ENCODE data around the gene KIFC3.

KIFC3 gene

DNA sequence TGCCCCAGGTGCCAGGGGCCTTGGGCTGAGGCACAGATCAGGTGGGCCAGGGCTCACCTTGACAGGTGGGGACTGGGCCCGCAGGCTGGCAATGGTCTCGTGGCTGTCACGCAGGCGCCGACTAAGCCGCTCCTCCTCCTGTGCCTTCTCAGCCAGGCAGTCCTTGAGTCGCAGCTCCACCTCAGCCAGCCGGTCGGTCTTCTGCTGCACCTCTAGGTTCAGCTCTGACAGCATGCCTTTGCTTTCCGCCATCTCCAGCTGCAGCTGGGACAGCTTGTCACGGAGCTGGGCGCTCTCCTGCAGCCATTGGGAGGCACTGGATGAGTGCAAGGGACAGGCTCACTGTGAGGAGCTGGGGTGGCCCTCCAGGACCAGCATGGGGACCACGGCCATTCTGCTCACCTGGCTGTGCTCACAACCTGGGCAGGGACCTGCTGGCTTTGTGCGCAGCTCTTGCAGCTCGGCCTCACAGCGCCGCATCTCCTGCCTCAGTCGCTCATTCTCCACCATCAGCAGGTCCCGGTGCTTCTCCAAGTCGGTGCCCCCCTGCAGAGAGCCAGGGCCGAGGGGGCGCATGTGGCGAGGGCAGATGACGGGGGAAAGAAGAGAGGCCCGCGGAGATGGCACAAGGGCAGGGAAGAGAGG is 31.0 kb downstream of the KIFC3 start:
- TF ChIP-seq, protein P1, sequence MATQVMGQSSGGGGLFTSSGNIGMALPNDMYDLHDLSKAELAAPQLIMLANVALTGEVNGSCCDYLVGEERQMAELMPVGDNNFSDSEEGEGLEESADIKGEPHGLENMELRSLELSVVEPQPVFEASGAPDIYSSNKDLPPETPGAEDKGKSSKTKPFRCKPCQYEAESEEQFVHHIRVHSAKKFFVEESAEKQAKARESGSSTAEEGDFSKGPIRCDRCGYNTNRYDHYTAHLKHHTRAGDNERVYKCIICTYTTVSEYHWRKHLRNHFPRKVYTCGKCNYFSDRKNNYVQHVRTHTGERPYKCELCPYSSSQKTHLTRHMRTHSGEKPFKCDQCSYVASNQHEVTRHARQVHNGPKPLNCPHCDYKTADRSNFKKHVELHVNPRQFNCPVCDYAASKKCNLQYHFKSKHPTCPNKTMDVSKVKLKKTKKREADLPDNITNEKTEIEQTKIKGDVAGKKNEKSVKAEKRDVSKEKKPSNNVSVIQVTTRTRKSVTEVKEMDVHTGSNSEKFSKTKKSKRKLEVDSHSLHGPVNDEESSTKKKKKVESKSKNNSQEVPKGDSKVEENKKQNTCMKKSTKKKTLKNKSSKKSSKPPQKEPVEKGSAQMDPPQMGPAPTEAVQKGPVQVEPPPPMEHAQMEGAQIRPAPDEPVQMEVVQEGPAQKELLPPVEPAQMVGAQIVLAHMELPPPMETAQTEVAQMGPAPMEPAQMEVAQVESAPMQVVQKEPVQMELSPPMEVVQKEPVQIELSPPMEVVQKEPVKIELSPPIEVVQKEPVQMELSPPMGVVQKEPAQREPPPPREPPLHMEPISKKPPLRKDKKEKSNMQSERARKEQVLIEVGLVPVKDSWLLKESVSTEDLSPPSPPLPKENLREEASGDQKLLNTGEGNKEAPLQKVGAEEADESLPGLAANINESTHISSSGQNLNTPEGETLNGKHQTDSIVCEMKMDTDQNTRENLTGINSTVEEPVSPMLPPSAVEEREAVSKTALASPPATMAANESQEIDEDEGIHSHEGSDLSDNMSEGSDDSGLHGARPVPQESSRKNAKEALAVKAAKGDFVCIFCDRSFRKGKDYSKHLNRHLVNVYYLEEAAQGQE (IDR thresholded peaks at IDR 0.05; ENCODE audit: insufficient read depth in 1 of 2, low read depth in 2 of 2, low read length in 2 of 2) = no peak
- TF ChIP-seq SIN3A (IDR thresholded peaks at IDR 0.05; ENCODE audit: borderline replicate concordance, insufficient read depth, low read length) (no peak), FOXP2 (optimal IDR thresholded peaks at IDR 0.05; ENCODE audit: borderline replicate concordance, extremely low read depth, extremely low read length, insufficient read depth) (no peak), POLR2AphosphoS5 (IDR thresholded peaks at IDR 0.05; ENCODE audit: low read depth, low read length) (no peak), TAF1 (IDR thresholded peaks at IDR 0.05; ENCODE audit: borderline replicate concordance, insufficient read depth, low read length) (no peak)

DNA sequence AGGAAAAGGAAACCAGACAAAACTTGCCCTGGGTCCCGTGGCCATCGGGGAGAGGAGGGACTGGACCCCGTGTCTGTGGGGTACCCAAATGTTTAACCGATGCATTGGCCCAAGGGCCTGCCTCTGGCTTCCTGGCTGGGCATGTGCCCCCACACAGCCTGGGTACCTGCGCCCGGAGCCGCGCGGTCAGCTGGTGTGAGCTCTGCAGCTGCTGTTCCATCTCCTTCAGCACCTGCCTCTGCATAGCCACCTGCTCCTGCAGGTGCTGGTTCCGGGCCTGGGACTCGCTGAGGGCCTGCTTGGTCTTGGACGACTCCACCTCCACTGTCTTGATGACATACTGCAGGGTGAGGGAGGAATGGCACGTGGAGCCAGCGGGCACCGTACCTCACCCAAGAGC is 31.9 kb downstream of the KIFC3 start:
- TF ChIP-seq, protein P1 (IDR thresholded peaks at IDR 0.05; ENCODE audit: insufficient read depth in 1 of 2, low read depth in 2 of 2, low read length in 2 of 2) = no peak
- TF ChIP-seq FOXP2 (optimal IDR thresholded peaks at IDR 0.05; ENCODE audit: borderline replicate concordance, extremely low read depth, extremely low read length, insufficient read depth) (no peak), TAF1 (IDR thresholded peaks at IDR 0.05; ENCODE audit: borderline replicate concordance, insufficient read depth, low read length) (no peak)

DNA sequence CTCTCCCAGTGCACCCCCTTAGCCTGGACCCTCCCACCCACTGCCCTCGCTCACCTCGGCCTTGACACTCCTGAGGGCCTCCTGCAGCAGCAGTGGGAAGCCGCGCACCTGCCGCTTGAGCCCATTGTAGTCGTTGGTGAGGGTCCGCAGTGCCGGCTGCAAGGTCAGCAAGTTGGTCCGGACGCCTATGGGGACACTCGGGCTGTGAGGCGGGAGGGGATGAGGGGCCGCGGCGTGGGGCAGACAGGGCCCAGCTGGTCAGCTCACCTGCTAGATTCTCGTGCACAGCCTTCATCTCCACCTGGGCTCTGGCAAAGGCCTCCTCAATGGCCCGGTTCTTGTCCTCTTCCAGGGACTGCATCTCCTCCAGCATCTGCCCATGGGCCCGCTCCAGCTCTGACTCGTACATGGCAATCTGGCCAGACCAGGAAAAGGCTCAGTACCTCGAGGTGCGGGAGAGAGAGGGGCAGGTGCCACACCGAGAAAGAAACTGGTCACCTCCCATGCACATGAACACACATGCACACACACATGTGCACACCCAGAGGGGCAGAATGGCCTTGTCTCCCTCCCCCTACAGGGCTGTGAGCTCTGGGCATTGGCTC is 32.6 kb downstream of the KIFC3 start:
- TF ChIP-seq SIN3A (IDR thresholded peaks at IDR 0.05; ENCODE audit: borderline replicate concordance, insufficient read depth, low read length) (no peak), FOXP2 (optimal IDR thresholded peaks at IDR 0.05; ENCODE audit: borderline replicate concordance, extremely low read depth, extremely low read length, insufficient read depth) (no peak), POLR2AphosphoS5 (IDR thresholded peaks at IDR 0.05; ENCODE audit: low read depth, low read length) (no peak), TAF1 (IDR thresholded peaks at IDR 0.05; ENCODE audit: borderline replicate concordance, insufficient read depth, low read length) (no peak)
- TF ChIP-seq, protein P1 (IDR thresholded peaks at IDR 0.05; ENCODE audit: insufficient read depth in 1 of 2, low read depth in 2 of 2, low read length in 2 of 2) = no peak

DNA sequence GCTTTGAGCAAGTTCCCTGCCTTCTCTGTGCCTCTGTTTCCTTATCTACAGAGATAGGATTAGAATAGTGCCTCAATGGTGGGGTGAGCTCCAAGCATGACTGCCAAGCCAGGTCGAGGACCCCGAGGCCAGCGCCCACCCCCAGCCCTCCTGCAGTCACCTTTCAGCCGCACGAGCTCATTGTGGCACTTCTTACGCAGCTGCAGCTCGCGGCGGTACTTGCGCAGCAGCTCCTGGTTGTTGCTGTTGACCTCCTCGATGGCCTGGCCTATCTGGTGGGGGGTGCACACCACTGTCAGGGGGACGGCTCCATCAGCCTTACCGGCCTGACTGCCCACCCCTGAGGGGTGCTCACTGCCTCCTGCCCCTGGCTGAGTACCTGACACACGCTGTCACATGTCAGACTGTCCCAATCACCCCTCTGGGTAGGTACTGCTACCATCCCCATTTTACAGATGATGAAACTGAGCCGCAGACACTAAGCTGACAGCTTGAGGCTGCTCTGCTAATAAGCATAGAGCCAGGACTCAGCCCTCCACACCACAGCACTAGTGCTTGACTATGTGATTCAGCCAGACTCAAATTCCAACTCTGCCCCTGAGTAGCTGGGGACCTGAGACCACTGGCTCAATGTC is 35.5 kb downstream of the KIFC3 start:
- no peak for TF ChIP-seq POLR2AphosphoS5 (IDR thresholded peaks at IDR 0.05; ENCODE audit: low read depth, low read length)
- TF ChIP-seq, protein P1 (IDR thresholded peaks at IDR 0.05; ENCODE audit: insufficient read depth in 1 of 2, low read depth in 2 of 2, low read length in 2 of 2) = no peak
- TF ChIP-seq SIN3A (IDR thresholded peaks at IDR 0.05; ENCODE audit: borderline replicate concordance, insufficient read depth, low read length) = no peak
- no peak for TF ChIP-seq FOXP2 (optimal IDR thresholded peaks at IDR 0.05; ENCODE audit: borderline replicate concordance, extremely low read depth, extremely low read length, insufficient read depth)
- TF ChIP-seq TAF1 (IDR thresholded peaks at IDR 0.05; ENCODE audit: borderline replicate concordance, insufficient read depth, low read length) = no peak

Data from PFSK-1 (cell line).